Sigmoid colon (tissue), 7 donors: Measurements from ENCODE around the gene TEX264. TPM values are rescaled to one million over a fixed set of nuclear protein-coding genes. Genes with fewer than 3 reads are reported as not detected.

Experiments
- DNase-seq: peaks from one replicate; pipeline ENCODE4 v3.0.0-alpha.2; 2019
- H3K27ac ChIP-seq, 4 donors: fragments of 200-600 bp; sonication (generic); one replicate each; pipeline ENCODE4 v1.5.1; 2016 to 2019; ENCODE audit warnings: mild to moderate bottlenecking in 1 of 4
- H3K27me3 ChIP-seq, 3 donors: fragments of 200-600 bp; sonication (generic); one replicate each; pipeline ENCODE4 v1.5.1; 2019; ENCODE audit warnings: mild to moderate bottlenecking in 1 of 3
- H3K36me3 ChIP-seq, 4 donors: fragments of 200-600 bp; sonication (generic); one replicate each; pipeline ENCODE4 v1.5.1; 2016 to 2019
- H3K4me1 ChIP-seq, 4 donors: fragments of 200-600 bp; sonication (generic); one replicate each; pipeline ENCODE4 v1.5.1; 2017 to 2019
- H3K4me3 ChIP-seq, 4 donors: fragments of 200-600 bp; sonication (generic); one replicate each; pipeline ENCODE4 v1.5.1; 2017 to 2019; ENCODE audit warnings: mild to moderate bottlenecking in 2 of 4, moderate library complexity in 1 of 4
- H3K9me3 ChIP-seq, 4 donors: fragments of 200-600 bp in 3 of 4; sonication (generic) in 3 of 4; one replicate each; pipeline versions ENCODE4 v1.5.1 to v1.6.1; 2013 to 2019
- EP300 ChIP-seq, 4 donors: sonication (generic); formaldehyde crosslinking; IDR thresholded peaks; one replicate each; pipeline ENCODE4 v1.6.1; 2017; ENCODE audit warnings: antibody characterized with exemption in 4 of 4
- POLR2A ChIP-seq, 2 donors: fragments of 450-650 bp; IDR thresholded peaks; one replicate each; pipeline ENCODE4 v1.6.1; 2016; ENCODE audit warnings: antibody characterized with exemption in 2 of 2, mild to moderate bottlenecking in 2 of 2, moderate library complexity in 2 of 2
- POLR2AphosphoS5 ChIP-seq, 4 donors: sonication (generic); formaldehyde crosslinking; IDR thresholded peaks; one replicate each; pipeline ENCODE4 v1.6.1; 2017; ENCODE audit warnings: antibody characterized with exemption in 4 of 4
- WGBS, 2 donors: extraction: QIAGEN DNeasy Blood & Tissue Kit; methylation state at CpG; one replicate each; pipeline ENCODE4 v1.1.7; 2013; 5-methylcytosine and 5-hydroxymethylcytosine counted together
- intact Hi-C: fragments of 100-400 bp; cut with DNase I; formaldehyde crosslinking; loops from one replicate; pipeline ENCODE4 v1.15.1; 2023
- polyA plus RNA-seq, 3 donors: library from polyadenylated mRNA; stranded (reverse); fragments of 200-250 nt; gene quantifications; one replicate each; pipeline ENCODE4 v1.2.3, GENCODE V29; 2013
- total RNA-seq, 4 donors: library from RNA; depleted of rRNA; stranded (reverse); fragments of >200 nt; gene quantifications; one replicate each; pipeline ENCODE4 v1.1.0, GENCODE V29; 2016
- TF ChIP-seq, protein P1 (sequence below), 4 experiments: fragments of 450-650 bp in 3 of 4; fragments of 200-600 bp in 1 of 4; IDR thresholded peaks; one replicate each; pipeline ENCODE4 v1.5.1; 2016 to 2019; ENCODE audit warnings: antibody characterized with exemption in 4 of 4, mild to moderate bottlenecking in 3 of 4, moderate library complexity in 2 of 4
- donor health status: healthy with polysubstance abuse.
- donor health status: Bipolar disorder and iron deficiency.
- donor health status: healthy.

TEX264 gene
- total and polyA plus RNA-seq, 7 donors = 23.4 to 79.7 (median 69.3) TPM

DNA sequence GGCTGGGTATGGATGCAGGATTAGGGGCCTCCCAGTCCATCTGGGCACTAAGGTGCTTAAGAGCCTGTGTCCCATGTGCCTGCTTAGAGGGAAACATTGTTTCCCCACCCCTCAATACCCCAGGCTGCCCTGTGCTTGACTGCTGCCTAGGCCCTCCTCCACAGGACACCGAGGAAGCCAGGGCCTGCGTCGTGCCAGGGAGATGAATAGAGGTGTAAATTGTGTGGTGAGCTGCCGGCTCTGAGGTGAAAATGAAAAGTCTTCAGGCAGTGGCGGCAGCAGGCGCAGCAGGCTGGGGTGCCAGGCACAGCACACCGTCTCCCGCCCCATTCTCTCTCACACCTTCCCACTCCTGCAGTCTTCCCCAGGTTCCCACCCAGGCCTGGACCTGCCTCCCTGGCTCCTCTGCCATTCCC lies 21.9 kb downstream of the TEX264 start:
- Histone ChIP-seq H3K4me3 (no peak overlapping the region), H3K27me3 (no peaks in the 10 kb centered on the region), H3K36me3 (peaks cover 0 to 90% (median 26%) of the 10 kb centered on the region in 4 donors), H3K9me3 (no peaks in the 10 kb centered on the region), H3K27ac (no peak overlapping the region), H3K4me1 (no peaks in the 10 kb centered on the region)
- TF ChIP-seq EP300 (IDR thresholded peaks at IDR 0.05) = no peak
- TF ChIP-seq POLR2A (IDR thresholded peaks at IDR 0.05) = no peak
- TF ChIP-seq, protein P1, sequence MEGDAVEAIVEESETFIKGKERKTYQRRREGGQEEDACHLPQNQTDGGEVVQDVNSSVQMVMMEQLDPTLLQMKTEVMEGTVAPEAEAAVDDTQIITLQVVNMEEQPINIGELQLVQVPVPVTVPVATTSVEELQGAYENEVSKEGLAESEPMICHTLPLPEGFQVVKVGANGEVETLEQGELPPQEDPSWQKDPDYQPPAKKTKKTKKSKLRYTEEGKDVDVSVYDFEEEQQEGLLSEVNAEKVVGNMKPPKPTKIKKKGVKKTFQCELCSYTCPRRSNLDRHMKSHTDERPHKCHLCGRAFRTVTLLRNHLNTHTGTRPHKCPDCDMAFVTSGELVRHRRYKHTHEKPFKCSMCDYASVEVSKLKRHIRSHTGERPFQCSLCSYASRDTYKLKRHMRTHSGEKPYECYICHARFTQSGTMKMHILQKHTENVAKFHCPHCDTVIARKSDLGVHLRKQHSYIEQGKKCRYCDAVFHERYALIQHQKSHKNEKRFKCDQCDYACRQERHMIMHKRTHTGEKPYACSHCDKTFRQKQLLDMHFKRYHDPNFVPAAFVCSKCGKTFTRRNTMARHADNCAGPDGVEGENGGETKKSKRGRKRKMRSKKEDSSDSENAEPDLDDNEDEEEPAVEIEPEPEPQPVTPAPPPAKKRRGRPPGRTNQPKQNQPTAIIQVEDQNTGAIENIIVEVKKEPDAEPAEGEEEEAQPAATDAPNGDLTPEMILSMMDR (IDR thresholded peaks at IDR 0.05) = no peak
- no peak for TF ChIP-seq POLR2AphosphoS5 (IDR thresholded peaks at IDR 0.05)
- intact Hi-C loops = no loop called here
- no peak for DNase-seq
- 90 to 95% methylated on average over 8 of the region's 8 CpGs for WGBS, 2 donors

- DNase-seq = no peak
- intact Hi-C loops = no loop called here
Measured at GRCh38 chr3:51696954-51697353, 25.9 kb downstream of the TEX264 start.

DNA sequence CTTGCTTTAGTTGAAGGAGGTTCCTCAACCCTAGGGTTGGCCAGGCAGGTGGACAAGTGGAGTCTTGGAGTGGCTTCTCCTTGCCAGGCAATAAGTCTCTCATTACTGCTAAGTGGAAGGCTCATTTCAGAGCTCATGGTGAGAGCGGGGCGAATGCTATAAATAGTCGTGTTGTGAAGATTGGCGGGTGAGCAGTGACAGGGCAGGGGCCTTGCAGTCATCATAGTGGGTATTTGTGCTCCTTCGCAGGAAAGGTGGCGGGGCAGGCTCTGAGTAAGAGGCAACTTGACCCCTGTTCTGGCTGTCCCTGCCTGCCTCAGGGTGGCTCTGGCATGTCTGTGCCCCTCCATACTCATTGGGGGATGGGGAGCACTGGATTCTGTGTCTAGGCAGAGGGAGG lies 27.2 kb downstream of the TEX264 start:
- no peak overlapping the region for H3K4me3 ChIP-seq
- H3K9me3 ChIP-seq = no peaks in the 10 kb centered on the region
- no peak for TF ChIP-seq POLR2A (IDR thresholded peaks at IDR 0.05)
- no peak for TF ChIP-seq POLR2AphosphoS5 (IDR thresholded peaks at IDR 0.05)
- no peak for TF ChIP-seq EP300 (IDR thresholded peaks at IDR 0.05)
- TF ChIP-seq, protein P1 (IDR thresholded peaks at IDR 0.05) = no peak
- H3K36me3 ChIP-seq = peaks cover 21 to 97% (median 40%) of the 10 kb centered on the region in 4 donors
- 93 to 95% methylated on average over 6 of the region's 6 CpGs for WGBS, 2 donors
- DNase-seq = no peak
- H3K27me3 ChIP-seq = no peaks in the 10 kb centered on the region
- intact Hi-C loops = no loop called here
- no peaks in the 10 kb centered on the region for H3K4me1 ChIP-seq
- H3K27ac ChIP-seq = no peak overlapping the region

More at GRCh38 chr3:51696954-51697353, 25.9 kb downstream of the TEX264 start:
- TF ChIP-seq, protein P1 (IDR thresholded peaks at IDR 0.05) = no peak
- TF ChIP-seq POLR2A (IDR thresholded peaks at IDR 0.05) = no peak
- no peak for TF ChIP-seq POLR2AphosphoS5 (IDR thresholded peaks at IDR 0.05)
- TF ChIP-seq EP300 (IDR thresholded peaks at IDR 0.05) = no peak
- H3K27ac ChIP-seq = no peak overlapping the region
- H3K4me3 ChIP-seq = no peak overlapping the region
- H3K36me3 ChIP-seq = peaks cover 21 to 97% (median 42%) of the 10 kb centered on the region in 4 donors
- no peaks in the 10 kb centered on the region for H3K4me1 ChIP-seq
- H3K9me3 ChIP-seq = no peaks in the 10 kb centered on the region
- WGBS, 2 donors = 91 to 95% methylated on average over 10 of the region's 10 CpGs
- no peaks in the 10 kb centered on the region for H3K27me3 ChIP-seq

DNA sequence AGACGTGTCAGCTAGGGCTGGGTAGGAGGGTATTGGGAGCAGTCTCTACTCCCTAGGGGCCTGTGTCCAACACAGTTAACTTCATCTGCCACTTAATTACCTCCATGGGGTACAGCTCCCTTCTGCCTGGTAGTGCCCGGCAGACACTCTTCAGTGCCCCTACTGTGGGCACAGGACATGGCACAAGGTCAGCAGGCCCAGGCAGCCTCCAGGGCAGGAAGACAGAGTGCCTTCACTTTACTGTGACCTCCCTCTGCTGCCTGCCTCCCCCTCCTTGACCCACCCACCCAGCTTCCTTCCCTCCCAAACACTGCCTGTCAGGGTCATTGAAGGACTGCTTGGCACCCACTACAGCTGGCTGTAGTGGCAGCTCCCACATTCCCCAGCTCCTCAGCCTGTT lies 29.4 kb downstream of the TEX264 start:
- no peaks in the 10 kb centered on the region for H3K9me3 ChIP-seq
- intact Hi-C loops = no loop called here
- peaks cover 26 to 98% (median 47%) of the 10 kb centered on the region in 4 donors for H3K36me3 ChIP-seq
- WGBS, 2 donors = 92 to 97% methylated on average over 2 of the region's 2 CpGs
- no peak for DNase-seq
- H3K27ac ChIP-seq = no peak overlapping the region
- no peaks in the 10 kb centered on the region for H3K27me3 ChIP-seq
- TF ChIP-seq, protein P1 (IDR thresholded peaks at IDR 0.05) = no peak
- TF ChIP-seq POLR2AphosphoS5 (IDR thresholded peaks at IDR 0.05) (no peak), EP300 (IDR thresholded peaks at IDR 0.05) (no peak), POLR2A (IDR thresholded peaks at IDR 0.05) (no peak)
- H3K4me1 ChIP-seq = no peaks in the 10 kb centered on the region
- no peak overlapping the region for H3K4me3 ChIP-seq

GRCh38 chr3:51702156-51702555 lies 31.1 kb downstream of the TEX264 start:
- whole genome bisulfite sequencing, 2 donors = 97 to 99% methylated on average over 2 of the region's 2 CpGs
- intact Hi-C loops = no loop called here
- TF ChIP-seq, protein P1 (IDR thresholded peaks at IDR 0.05) = no peak
- TF ChIP-seq POLR2AphosphoS5 (IDR thresholded peaks at IDR 0.05) = no peak

More at GRCh38 chr3:51702156-51702555, 31.1 kb downstream of the TEX264 start:
- Histone ChIP-seq H3K27ac (no peak overlapping the region), H3K9me3 (no peaks in the 10 kb centered on the region), H3K4me3 (no peak overlapping the region), H3K36me3 (peaks cover 26 to 80% (median 43%) of the 10 kb centered on the region in 4 donors), H3K27me3 (no peaks in the 10 kb centered on the region), H3K4me1 (peaks cover 0 to 6% (median 3%) of the 10 kb centered on the region in 4 donors)
- DNase-seq = no peak
